DOHH2 (cell line): ENCODE results near the gene DR1.

Experiments
- CTCF ChIP-seq: fragments of 200-600 bp; sonication (generic); IDR thresholded peaks from one replicate; pipeline ENCODE4 v1.5.1; 2014; ENCODE audit warnings: antibody characterized with exemption, mild to moderate bottlenecking, low read depth, low read length; ENCODE audit not compliant: poor library complexity, severe bottlenecking
- EZH2phosphoT487 ChIP-seq: fragments of 200-600 bp; sonication (generic); IDR thresholded peaks from 2 replicates; pipeline ENCODE4 v1.6.1; 2017; ENCODE audit warnings: borderline replicate concordance, mild to moderate bottlenecking, antibody characterized with exemption, low read length, moderate library complexity, mixed read lengths

DNA sequence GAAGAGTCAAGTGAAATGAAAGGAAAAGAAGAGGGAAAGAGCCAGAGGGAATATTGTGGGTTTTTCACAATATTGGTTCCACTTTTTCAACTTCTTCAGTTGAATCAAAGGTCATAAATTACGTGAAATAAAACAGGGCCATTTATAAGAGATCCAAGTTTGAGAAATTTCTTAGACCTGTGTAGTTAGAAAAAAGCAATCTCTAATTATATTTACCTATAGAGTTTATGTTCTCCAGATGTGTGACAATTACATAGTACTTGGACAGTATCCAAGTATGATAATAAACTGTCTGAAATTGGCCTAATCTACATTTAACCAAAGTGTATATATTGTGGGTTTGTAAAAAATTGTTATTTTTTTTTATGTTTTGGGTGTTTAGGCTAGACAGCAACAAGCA lies 14.4 kb downstream of the DR1 start:
- TF ChIP-seq CTCF (no peak), EZH2phosphoT487 (no peak)
